MM.1S (cell line): Measurements from ENCODE around the gene S100Z.

Experiments used
- EZH2phosphoT487 ChIP-seq: fragments of 300-600 bp; sonication (generic); IDR thresholded peaks from 2 replicates; pipeline ENCODE4 v1.6.1; 2018; ENCODE audit warnings: antibody characterized with exemption, low read length
- TF ChIP-seq, protein P1 (sequence below): fragments of 300-600 bp; sonication (generic); IDR thresholded peaks from 2 replicates; pipeline ENCODE4 v1.5.1; 2016; ENCODE audit warnings: antibody characterized with exemption, low read length, mixed read lengths

DNA sequence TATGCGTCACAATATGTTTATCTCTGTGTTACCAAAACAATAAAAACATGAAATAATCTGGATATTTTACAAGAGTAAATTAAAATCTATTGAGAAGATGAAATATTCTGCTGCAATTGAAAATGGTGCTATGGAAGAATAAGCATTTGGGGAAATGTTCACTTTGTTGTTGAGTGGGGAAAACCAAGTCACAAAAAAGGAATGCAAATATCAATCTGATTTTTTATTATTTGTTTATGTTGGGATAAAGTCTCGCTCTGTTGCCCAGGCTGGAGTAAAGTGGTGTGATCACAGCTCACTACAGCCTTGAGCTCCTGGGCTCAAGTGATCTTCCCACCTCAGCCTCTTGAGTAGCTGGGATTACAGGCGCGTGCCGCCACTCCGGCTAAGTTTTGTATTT is 39.6 kb upstream of the S100Z start:
- TF ChIP-seq, protein P1, sequence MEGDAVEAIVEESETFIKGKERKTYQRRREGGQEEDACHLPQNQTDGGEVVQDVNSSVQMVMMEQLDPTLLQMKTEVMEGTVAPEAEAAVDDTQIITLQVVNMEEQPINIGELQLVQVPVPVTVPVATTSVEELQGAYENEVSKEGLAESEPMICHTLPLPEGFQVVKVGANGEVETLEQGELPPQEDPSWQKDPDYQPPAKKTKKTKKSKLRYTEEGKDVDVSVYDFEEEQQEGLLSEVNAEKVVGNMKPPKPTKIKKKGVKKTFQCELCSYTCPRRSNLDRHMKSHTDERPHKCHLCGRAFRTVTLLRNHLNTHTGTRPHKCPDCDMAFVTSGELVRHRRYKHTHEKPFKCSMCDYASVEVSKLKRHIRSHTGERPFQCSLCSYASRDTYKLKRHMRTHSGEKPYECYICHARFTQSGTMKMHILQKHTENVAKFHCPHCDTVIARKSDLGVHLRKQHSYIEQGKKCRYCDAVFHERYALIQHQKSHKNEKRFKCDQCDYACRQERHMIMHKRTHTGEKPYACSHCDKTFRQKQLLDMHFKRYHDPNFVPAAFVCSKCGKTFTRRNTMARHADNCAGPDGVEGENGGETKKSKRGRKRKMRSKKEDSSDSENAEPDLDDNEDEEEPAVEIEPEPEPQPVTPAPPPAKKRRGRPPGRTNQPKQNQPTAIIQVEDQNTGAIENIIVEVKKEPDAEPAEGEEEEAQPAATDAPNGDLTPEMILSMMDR = no peak
- no peak for TF ChIP-seq EZH2phosphoT487
